GM19395 (cell line): ENCODE results near the gene RAB22A.

Experiments used
- ATAC-seq: cut with Tn5 transposase; IDR thresholded peaks from one replicate; pipeline ENCODE4 v1.9.1; 2021; ENCODE audit warnings: mild to moderate bottlenecking, moderate library complexity; ENCODE audit not compliant: unreplicated experiment

The RAB22A gene

DNA sequence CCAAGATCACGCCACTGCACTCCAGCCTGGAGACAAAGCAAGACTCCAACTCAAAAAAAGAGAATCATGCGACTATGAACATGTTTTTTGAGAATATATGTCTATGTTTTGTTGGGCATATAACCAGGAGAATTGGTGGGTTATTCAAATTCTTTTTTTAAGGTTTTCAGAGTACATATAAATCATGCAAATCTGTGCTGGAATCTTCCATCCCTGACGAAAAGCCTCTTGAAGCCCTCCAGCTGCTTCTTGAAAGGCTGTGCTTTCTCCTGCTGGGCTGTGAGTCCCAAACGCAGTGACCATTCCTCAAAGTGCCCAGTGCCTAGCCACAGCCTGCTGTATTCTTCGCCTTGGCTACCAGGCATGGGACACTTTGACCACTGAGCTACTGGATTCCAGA lies 9.2 kb upstream of the RAB22A start:
- no peak for ATAC-seq

DNA sequence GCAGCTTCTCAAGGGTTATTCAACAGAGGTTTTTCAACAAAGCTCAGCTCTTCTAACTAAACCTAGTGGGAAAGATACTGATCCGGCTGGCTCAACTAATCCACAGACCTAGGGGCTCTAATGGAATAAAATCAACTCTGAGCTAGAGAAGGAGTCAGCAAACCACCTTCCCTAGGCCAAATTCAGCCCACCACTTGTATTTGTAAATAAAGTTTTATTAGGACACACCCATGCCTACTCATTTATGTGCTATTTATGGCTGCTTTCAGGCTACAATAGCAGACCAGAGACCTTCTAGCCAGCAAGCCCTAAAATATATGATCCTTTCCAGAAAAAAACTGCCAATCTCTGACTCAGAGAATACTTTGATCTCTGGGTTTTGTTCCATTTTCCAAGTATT lies 6.0 kb upstream of the RAB22A start:
- no peak for ATAC-seq

GRCh38 chr20:58305061-58305460 lies 4.5 kb upstream of the RAB22A start:
- ATAC-seq = no peak

- ATAC-seq = no peak
Observed at GRCh38 chr20:58306421-58307261, 2.9 kb upstream of the RAB22A start.

- ATAC-seq = no peak
Observed at GRCh38 chr20:58307270-58307669, 2.2 kb upstream of the RAB22A start.

DNA sequence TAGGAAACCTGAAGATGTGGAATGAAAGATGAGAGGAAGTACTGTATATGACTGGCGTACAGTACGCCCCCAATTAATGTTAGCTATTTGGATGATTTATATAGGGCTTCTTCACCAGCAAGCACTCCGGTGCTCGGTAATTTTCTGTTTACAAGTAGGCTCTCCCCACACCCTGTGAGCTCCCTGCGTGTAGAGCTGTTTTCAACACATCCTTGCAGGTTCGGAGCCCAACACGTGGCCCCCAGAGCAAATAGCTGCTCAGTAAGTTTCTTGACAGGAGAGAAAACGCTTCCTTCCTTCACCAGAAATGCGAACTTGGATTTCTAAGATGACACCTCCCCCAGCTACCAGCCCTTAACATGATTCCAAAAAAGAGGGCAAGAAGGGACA lies 1.2 kb upstream of the RAB22A start:
- no peak for ATAC-seq

- peak; percentile 65 for ATAC-seq
Observed at GRCh38 chr20:58308680-58309527, 611 bp upstream of the RAB22A start.

DNA sequence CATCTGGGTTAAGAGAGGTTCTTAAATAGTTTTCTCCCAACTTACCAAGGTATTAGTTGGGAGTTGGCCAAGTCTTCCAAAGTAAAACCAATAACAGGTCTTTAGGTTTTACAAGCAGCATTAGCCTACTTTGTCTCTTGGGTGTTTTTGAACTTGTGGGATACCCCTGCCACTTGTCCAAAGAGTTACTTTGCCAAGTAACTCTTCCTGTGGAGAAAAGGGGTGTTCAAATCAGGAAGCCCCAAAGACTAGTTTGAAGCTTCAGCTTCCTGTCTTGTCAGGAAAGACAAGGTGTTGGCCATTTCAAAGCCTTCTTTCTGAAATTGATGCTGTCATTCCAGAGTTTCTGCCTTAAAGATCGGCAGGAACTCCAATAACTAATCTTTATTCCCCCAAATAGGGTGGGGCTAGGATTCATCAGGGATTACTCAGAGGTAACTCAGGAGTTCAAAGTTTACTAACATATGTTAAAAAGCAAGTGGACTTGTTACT lies 822 bp downstream of the RAB22A start:
- no peak for ATAC-seq

GRCh38 chr20:58312836-58313235 lies 3.3 kb downstream of the RAB22A start:
- ATAC-seq = no peak

DNA sequence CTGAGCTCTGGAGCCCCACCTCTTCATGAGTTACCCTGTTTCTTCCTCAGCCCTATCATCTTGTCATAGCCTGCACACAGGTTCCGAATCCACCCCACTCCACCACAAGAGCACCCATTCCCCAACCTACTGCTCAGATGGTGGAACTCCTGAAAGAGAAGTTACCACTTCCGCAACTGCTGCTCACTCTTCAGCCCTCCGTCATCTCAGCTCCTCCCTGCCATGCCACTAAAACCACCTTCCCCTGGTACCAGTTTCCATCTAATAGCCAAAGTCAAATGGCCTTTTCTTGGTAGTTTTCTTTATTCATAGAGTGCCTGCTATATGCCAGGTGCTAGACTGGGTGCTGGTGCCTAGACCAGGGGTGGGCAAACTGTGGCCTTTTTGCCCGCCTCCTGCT lies 3.9 kb downstream of the RAB22A start:
- no peak for ATAC-seq

DNA sequence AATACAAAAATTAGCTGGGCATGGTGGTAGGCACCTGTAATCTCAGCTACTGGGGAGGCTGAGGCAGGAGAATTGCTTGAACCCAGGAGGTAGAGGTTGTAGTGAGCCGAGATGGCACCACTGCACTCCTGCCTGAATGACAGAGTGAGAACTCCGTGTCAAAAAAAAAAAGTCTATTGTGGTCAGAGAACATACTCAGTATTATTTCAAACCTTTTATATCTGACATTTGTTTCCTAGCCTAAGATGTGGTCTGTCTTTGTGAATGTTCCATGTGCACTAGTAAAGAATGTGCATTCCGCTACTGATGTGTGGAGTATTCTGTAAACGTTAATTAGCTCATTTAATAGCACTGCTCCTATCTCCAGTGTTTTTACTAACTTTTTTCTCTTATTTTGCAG lies 11.7 kb downstream of the RAB22A start:
- no peak for ATAC-seq

- ATAC-seq = no peak
Observed at GRCh38 chr20:58322083-58322482, 12.6 kb downstream of the RAB22A start.

GRCh38 chr20:58325912-58326311 lies 16.4 kb downstream of the RAB22A start:
- ATAC-seq = no peak

DNA sequence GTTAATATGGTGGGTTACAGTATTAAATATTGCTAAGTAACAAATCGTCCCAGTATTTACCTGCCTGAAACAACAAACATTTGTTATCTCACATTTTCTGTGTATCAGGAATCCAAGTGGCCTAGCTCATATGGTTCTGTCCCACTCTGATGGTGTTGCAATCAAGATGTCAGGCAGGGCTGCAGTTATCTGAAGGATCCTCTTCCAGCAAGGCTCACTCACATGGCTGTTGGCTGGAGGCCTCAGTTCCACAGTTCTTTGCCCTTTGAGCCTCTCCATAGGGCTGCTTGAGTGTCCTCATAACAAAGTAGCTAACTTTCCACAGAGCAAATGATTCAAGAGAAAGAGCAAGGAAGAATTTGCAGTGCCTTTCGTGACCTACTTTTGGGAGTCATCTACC lies 17.7 kb downstream of the RAB22A start:
- ATAC-seq = no peak

GRCh38 chr20:58328836-58329235 lies 19.3 kb downstream of the RAB22A start:
- no peak for ATAC-seq

DNA sequence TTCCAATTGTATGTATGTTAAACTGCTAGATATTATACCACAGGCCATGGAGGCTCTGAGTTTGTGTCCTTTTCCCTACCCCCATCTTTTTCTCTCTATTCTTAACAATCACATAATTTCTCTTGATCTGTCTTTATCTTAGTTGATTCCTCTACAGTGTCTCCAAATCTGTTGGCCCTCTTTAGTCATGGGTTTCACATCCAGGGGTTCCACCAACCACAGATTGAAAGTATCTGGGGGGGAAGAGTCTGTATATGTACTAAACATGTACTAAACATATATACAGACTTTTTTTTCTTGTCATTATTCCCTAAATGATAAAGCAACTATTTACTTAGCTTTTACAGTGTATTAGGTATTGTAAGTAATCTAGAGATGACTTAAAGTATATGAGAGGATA lies 20.2 kb downstream of the RAB22A start:
- no peak for ATAC-seq

GRCh38 chr20:58330249-58330648 lies 20.7 kb downstream of the RAB22A start:
- no peak for ATAC-seq

- ATAC-seq = no peak
Observed at GRCh38 chr20:58330687-58331086, 21.2 kb downstream of the RAB22A start.

DNA sequence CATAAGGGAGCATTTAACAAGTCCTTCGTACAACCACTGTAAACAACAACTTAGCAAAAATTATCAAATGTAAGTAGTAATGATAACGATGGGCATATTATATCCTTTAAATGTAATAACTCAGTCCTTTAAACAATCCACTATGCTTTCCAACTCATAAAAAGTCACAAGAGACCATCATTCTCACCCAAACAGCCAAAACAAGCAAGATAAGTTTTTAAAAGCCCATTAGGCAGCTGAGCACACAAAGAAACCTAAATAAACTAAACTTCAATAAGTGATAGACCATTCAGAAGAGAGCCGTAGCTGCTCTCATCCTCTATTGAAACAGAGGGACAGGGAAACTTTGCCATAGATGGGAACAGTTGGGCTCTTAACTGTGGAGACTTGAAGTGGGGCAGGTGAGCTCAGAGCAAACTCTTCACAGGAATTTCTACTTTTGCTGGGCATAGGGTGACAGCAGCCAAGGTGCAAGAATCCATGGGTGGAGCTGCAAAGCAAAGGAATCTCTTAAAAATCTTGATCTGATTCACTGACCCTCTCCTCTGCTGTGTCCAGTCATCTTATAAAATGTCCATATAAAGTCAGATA lies 22.5 kb downstream of the RAB22A start:
- no peak for ATAC-seq

GRCh38 chr20:58339741-58340140 lies 30.2 kb downstream of the RAB22A start:
- ATAC-seq = no peak

- no peak for ATAC-seq
Observed at GRCh38 chr20:58340151-58340550, 30.6 kb downstream of the RAB22A start.

- ATAC-seq = no peak
Observed at GRCh38 chr20:58340853-58341252, 31.3 kb downstream of the RAB22A start.
